Measurements from ENCODE around the gene SUPT6H.

The SUPT6H gene

GRCh38 chr17:28744104-28744971 lies 82.3 kb downstream of the SUPT6H start (continued):
- TF ChIP-seq ZSCAN5A (tag by site-specific recombination; IDR thresholded peaks at IDR 0.05) = 0 out of 2 replicates have a peak, but pooled peaks have one; percentile 10
- peak; percentile 86 for TF ChIP-seq GLIS2 (tag by site-specific recombination; IDR thresholded peaks at IDR 0.05)
- peak; percentile 93 for TF ChIP-seq ZBTB7A (tag by site-specific recombination; IDR thresholded peaks at IDR 0.05; ENCODE audit: low read depth)
- TF ChIP-seq KLF1 (tag by site-specific recombination; IDR thresholded peaks at IDR 0.05) = peak; percentile 46
- no peak for TF ChIP-seq ZNF530 (tag by site-specific recombination; IDR thresholded peaks at IDR 0.05; ENCODE audit: low read depth)
- TF ChIP-seq ZNF335 (tag by site-specific recombination; conservative IDR thresholded peaks at IDR 0.05) = peak; percentile 75
- peak; percentile 82 for TF ChIP-seq KLF17 (tag by site-specific recombination; IDR thresholded peaks at IDR 0.05)
- no peak for TF ChIP-seq ZNF501 (tag by site-specific recombination; IDR thresholded peaks at IDR 0.05)
- no peak for TF ChIP-seq ZNF146 (tag by site-specific recombination; IDR thresholded peaks at IDR 0.05)
- TF ChIP-seq ZNF391 (tag by site-specific recombination; IDR thresholded peaks at IDR 0.05; ENCODE audit: borderline replicate concordance, low read depth) = 0 out of 2 replicates have a peak, but pooled peaks have one; percentile 56
- TF ChIP-seq BCL11B (tag by site-specific recombination; IDR thresholded peaks at IDR 0.05; ENCODE audit: low read depth) = peak; percentile 57; the same call in 1 of the 2 replicates
- no peak for TF ChIP-seq ZNF23 (tag by site-specific recombination; IDR thresholded peaks at IDR 0.05; ENCODE audit: borderline replicate concordance)
- no peak for TF ChIP-seq ZNF398 (tag by site-specific recombination; IDR thresholded peaks at IDR 0.05)
- peak; percentile 58; the same call in 1 of the 2 replicates for TF ChIP-seq BCL11A (tag by site-specific recombination; IDR thresholded peaks at IDR 0.05; ENCODE audit: low read depth)
- TF ChIP-seq GLI2 (tag by site-specific recombination; IDR thresholded peaks at IDR 0.05; ENCODE audit: borderline replicate concordance, low read depth) = no peak

GRCh38 chr17:28744972-28745785 lies 83.2 kb downstream of the SUPT6H start:
- POLR2A ChIA-PET = interaction anchor here (0.6 to 14.1 kb wide), 10 partner anchors 17 to 204 kb away, joined by 3 to 448 read pairs (median 4); partner anchors contain the start of genes NEK8, RPL23A and TLCD1
- peaks cover 11% of the 10 kb centered on the region; the same call in 1 of the 2 replicates for H3K4me1 ChIP-seq (ENCODE audit: control insufficient read depth, insufficient read depth, low read length)
- peak overlapping the region; percentile 94 for H3K27ac ChIP-seq (ENCODE audit: extremely low read depth, low read depth, low read length)
- CTCF ChIA-PET = interaction anchor here (0.5 to 16.7 kb wide), 6 partner anchors 18 to 208 kb away, joined by 3 to 445 read pairs (median 4); partner anchors contain the start of genes NEK8, RPL23A and TLCD1
- no peaks in the 10 kb centered on the region for H3K9me3 ChIP-seq (ENCODE audit: control insufficient read depth, insufficient read depth, low read depth, low read length)
- H3K36me3 ChIP-seq (ENCODE audit: control insufficient read depth in 2 of 2, insufficient read depth in 1 of 2, low read length in 2 of 2) = peaks cover 3 to 62% of the 10 kb centered on the region in 2 experiments; a peak in 2 of 3 replicates
- H3K4me3 ChIP-seq (ENCODE audit: low read depth, low read length) = peak overlapping the region; percentile 69
- peak; percentile 90 for TF ChIP-seq PATZ1 (tag by site-specific recombination; IDR thresholded peaks at IDR 0.05)
- peak; percentile 57; the same call in 1 of the 2 replicates for TF ChIP-seq ZBTB20 (tag by site-specific recombination; IDR thresholded peaks at IDR 0.05)
- no peak for TF ChIP-seq ZNF692 (tag by site-specific recombination; IDR thresholded peaks at IDR 0.05)
- TF ChIP-seq ZIC2 (tag by site-specific recombination; IDR thresholded peaks at IDR 0.05) = peak; percentile 65
- no peak for TF ChIP-seq ZNF473 (tag by site-specific recombination; IDR thresholded peaks at IDR 0.05)
- TF ChIP-seq GLIS2 (tag by site-specific recombination; IDR thresholded peaks at IDR 0.05) = peak; percentile 48
- 0 out of 2 replicates have a peak, but pooled peaks have one; percentile 18 for TF ChIP-seq ZNF335 (tag by site-specific recombination; conservative IDR thresholded peaks at IDR 0.05)
- 0 out of 2 replicates have a peak, but pooled peaks have one; percentile 50 for TF ChIP-seq ZNF16 (tag by site-specific recombination; IDR thresholded peaks at IDR 0.05; ENCODE audit: low read depth)
- TF ChIP-seq ZNF341 (tag by site-specific recombination; IDR thresholded peaks at IDR 0.05; ENCODE audit: low read depth) = peak; percentile 33
